22Rv1 (cell line): ENCODE data around the gene PLA2G4A.

Experiments
- H3K27ac ChIP-seq: fragments of 450-650 bp; 2 replicates; pipeline ENCODE4 v1.5.1; 2017
- CTCF ChIP-seq: fragments of 450-650 bp; IDR thresholded peaks from 2 replicates; pipeline ENCODE4 v1.5.1; 2017; ENCODE audit warnings: mild to moderate bottlenecking
- ZFX ChIP-seq: fragments of 450-650 bp; IDR thresholded peaks from 2 replicates; pipeline ENCODE4 v1.6.1; 2017; ENCODE audit warnings: antibody characterized with exemption, borderline replicate concordance

Gene PLA2G4A

GRCh38 chr1:186985889-186986491 lies 157.2 kb downstream of the PLA2G4A start:
- H3K27ac ChIP-seq = no peak overlapping the region
- TF ChIP-seq ZFX (no peak), CTCF (peak; percentile 84)

DNA sequence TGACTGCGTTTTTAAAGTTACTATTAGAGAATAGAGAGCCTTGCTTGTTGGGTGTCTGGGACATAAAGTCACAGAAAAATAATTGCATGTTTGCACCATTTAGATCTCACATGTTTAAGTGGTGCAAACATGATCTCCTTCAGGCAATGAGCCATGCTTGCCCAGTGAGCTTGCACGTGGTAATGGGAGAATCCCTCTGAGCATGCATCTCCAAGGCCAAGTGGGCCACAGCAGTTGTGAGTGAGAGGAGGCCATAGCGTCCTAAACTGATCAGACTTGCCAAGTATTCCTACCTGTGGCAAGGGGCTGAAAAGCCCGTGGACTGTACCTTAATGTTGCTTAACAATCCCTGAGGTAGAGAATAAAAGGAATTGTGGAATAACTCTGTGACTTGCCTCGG lies 158.3 kb downstream of the PLA2G4A start:
- no peak overlapping the region for H3K27ac ChIP-seq

DNA sequence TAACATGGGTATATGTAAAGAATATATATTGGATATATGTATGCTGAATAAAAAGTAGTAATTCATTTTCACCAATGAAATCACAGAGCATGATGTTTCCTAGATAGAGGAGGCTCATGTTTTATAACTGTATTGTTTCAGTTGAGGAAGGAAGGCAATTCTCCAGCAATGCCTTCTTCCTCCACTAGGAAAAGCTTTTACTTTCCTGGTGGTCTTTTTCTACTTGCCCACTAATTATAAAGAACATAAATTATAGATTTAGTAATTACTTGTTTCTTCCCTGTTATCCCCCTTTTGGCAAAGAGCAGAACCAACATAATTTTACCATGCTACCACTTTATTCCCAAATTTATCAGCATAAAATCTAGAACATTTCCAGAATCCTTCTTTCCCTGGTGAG lies 159.0 kb downstream of the PLA2G4A start:
- H3K27ac ChIP-seq = no peak overlapping the region
- peak; percentile 23; the same call in 1 of the 2 replicates for TF ChIP-seq CTCF
- TF ChIP-seq ZFX = no peak

More for the DNA sequence above, 158.3 kb downstream of the PLA2G4A start:
- TF ChIP-seq CTCF (no peak), ZFX (no peak)

DNA sequence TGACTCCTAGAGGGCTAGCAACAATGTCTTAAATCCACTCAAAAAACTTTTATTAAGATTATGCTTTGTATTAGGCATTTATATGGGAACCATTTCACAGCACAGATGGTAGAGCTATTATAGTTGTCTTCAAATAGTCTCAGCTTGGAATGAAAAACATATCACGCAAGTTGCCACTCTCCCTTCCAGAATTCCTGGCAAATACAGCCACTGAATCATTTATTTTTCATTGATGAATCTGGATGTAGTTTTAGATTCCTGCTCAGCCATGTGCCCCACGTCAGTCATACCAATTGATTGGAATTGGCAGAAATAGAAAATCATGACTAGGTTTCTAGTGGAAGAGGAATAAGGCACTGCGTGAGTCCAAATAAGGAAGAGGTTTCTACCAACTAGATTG lies 165.2 kb downstream of the PLA2G4A start:
- TF ChIP-seq CTCF = no peak
- TF ChIP-seq ZFX = no peak

DNA sequence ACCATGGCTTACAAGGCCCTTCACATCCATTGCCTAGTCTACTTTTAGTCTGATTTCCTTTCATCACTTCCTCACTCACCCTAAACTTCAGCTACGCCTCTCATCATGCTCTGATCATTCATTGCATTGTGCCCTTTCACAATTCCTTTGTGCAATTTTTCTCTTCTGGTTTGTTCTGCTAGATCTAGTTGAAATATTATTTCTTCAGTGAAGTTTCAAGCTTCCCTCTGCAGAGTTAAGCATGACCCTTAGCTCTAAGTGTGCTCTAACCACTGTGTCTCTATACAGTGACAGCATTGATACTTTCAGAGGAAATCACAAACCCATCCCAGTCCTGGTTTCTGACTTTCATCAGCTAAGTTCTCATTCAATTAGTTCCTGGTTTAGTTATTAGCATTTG lies 166.1 kb downstream of the PLA2G4A start:
- TF ChIP-seq CTCF = no peak
- TF ChIP-seq ZFX = no peak
- no peak overlapping the region for H3K27ac ChIP-seq

More for the DNA sequence above, 165.2 kb downstream of the PLA2G4A start:
- no peak overlapping the region for H3K27ac ChIP-seq

DNA sequence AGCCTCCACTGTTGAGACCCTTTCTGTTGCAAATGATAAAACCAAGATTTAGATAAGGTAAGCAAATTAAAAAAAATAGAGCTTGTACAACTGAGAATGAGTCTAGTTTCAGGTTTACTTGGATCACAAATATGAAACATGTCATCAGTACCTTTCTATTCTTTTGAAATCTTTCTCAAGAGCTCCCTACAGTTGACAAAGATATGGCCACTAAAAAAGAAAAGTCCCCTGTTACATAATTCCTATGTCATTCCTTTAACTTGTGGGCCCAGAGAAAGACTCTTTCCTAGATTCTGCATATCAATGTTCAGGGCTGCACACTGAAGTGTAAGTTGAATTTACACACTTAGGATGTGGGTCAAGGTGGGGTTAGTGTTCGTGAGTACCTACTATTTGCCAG lies 168.1 kb downstream of the PLA2G4A start:
- no peak overlapping the region for H3K27ac ChIP-seq
- TF ChIP-seq ZFX = no peak

DNA sequence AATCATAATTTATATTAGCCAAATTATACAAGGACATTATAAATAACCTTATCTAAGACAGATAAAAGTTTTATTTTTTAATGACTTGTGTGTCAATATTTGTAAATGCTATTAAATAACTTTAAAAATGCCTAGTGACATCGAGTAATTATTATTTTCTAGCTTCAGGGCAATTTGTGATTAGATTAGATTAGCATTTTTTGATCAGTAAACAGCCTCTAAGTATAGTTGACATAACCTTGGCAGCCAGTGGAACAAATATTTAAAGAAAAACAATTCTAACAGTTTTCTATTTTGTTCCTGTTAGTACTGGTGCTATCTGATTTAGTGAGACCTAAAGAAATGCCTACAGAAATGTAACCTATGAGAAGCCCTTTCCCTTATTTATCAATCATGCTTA lies 169.1 kb downstream of the PLA2G4A start:
- peak overlapping the region; percentile 38 for H3K27ac ChIP-seq
- TF ChIP-seq ZFX = no peak
- no peak for TF ChIP-seq CTCF

GRCh38 chr1:186999506-186999905 lies 170.8 kb downstream of the PLA2G4A start:
- H3K27ac ChIP-seq = no peak overlapping the region
- no peak for TF ChIP-seq ZFX
- no peak for TF ChIP-seq CTCF
